GM12878 (cell line): Measurements from ENCODE around the gene TMUB2. TPM values are rescaled to one million over a fixed set of nuclear protein-coding genes. Genes with fewer than 3 reads are reported as not detected.

Experiments used
- ATAC-seq: fragments of 200-7000 bp; cut with Tn5 transposase; 3 replicates; pipeline ENCODE4 v1.9.1; 2020; ENCODE audit warnings: mild to moderate bottlenecking, moderate library complexity
- BruUV-seq: library from RNA; stranded (reverse); fragments of 400-500 nt; replicated peaks from 2 replicates; lab custom pipeline; 2021; lab: Mats Ljungman, UMichigan
- CTCF ChIA-PET: fragments of 300-600 bp; sonication (Branson Sonifier 250); formaldehyde crosslinking; extraction: SDS; loops from one replicate; lab custom pipeline; 2021; ENCODE audit warnings: inconsistent platforms; lab: Yijun Ruan, JAX
- POLR2A ChIA-PET: fragments of 350-600 bp; formaldehyde crosslinking; extraction: SDS; loops from one replicate; lab custom pipeline; 2021; ENCODE audit warnings: inconsistent platforms; lab: Charles Lee
- RAD21 ChIA-PET: fragments of 300-600 bp; sonication (Branson Sonifier 250); formaldehyde crosslinking; loops from one replicate; lab custom pipeline; 2023; ENCODE audit warnings: antibody characterized with exemption; ENCODE audit not compliant: unreplicated experiment; lab: Charles Lee
- SMC1A ChIA-PET: fragments of 300-600 bp; sonication (Branson Sonifier 250); formaldehyde crosslinking; loops from one replicate; lab custom pipeline; 2023; ENCODE audit not compliant: unreplicated experiment, uncharacterized antibody; lab: Charles Lee
- DNase-seq: peaks from one replicate; pipeline ENCODE4 v3.0.0-alpha.2; 2011; ENCODE audit warnings: low read depth, low spot score
- FAIRE-seq: peaks from 3 replicates; lab custom pipeline; 2011; peaks lifted over from hg19 to GRCh38; lab: Jason Lieb, UNC
- H2AFZ ChIP-seq: 2 replicates; pipeline ENCODE4 v1.6.0; 2011; ENCODE audit warnings: low read depth, low read length, control low read depth; ENCODE audit not compliant: control insufficient read depth
- H3K27ac ChIP-seq: 2 replicates; pipeline ENCODE4 v1.5.1; 2011; ENCODE audit warnings: control low read depth; ENCODE audit not compliant: control insufficient read depth, insufficient read depth
- H3K27me3 ChIP-seq, 2 experiments: replicated peaks in 1 of 2; 2 replicates each; pipeline versions ENCODE4 v1.6.0 to v1.6.1; 2011; ENCODE audit warnings: low read length in 1 of 2; ENCODE audit not compliant: control insufficient read depth in 2 of 2, insufficient read depth in 2 of 2
- H3K36me3 ChIP-seq, 2 experiments: 2 replicates each; pipeline ENCODE4 v1.5.1; 2011; ENCODE audit warnings: low read length in 1 of 2; ENCODE audit not compliant: control insufficient read depth in 2 of 2, insufficient read depth in 2 of 2
- H3K4me1 ChIP-seq: 2 replicates; pipeline ENCODE4 v1.6.1; 2011; ENCODE audit warnings: mild to moderate bottlenecking, low read length, moderate library complexity, mixed read lengths; ENCODE audit not compliant: control insufficient read depth, insufficient read depth
- H3K4me2 ChIP-seq: 2 replicates; pipeline ENCODE4 v1.6.0; 2011; ENCODE audit warnings: control low read depth; ENCODE audit not compliant: control insufficient read depth, insufficient read depth
- H3K4me3 ChIP-seq: fragments of 200-600 bp; sonication (generic); 2 replicates; pipeline ENCODE4 v1.5.1; 2016
- H3K79me2 ChIP-seq: 2 replicates; pipeline ENCODE4 v1.6.0; 2011; ENCODE audit warnings: low read length; ENCODE audit not compliant: control insufficient read depth, insufficient read depth
- H3K9ac ChIP-seq: 2 replicates; pipeline ENCODE4 v1.8.0; 2011; ENCODE audit warnings: low read length, control low read depth, mixed read lengths; ENCODE audit not compliant: control insufficient read depth, insufficient read depth
- H3K9me3 ChIP-seq: replicated peaks from 3 replicates; pipeline ENCODE4 v1.5.1; 2011; ENCODE audit warnings: mild to moderate bottlenecking, low read length; ENCODE audit not compliant: control insufficient read depth, insufficient read depth
- H4K20me1 ChIP-seq: 2 replicates; pipeline ENCODE4 v1.6.0; 2011; ENCODE audit not compliant: control insufficient read depth, insufficient read depth
- ATF7 ChIP-seq: fragments of 450-650 bp; IDR thresholded peaks from 2 replicates; pipeline ENCODE4 v1.6.1; 2016; ENCODE audit warnings: low read depth, mild to moderate bottlenecking
- BACH1 ChIP-seq: fragments of 450-650 bp; IDR thresholded peaks from 2 replicates; pipeline ENCODE4 v1.6.1; 2017; ENCODE audit warnings: mild to moderate bottlenecking, borderline replicate concordance
- CREB1 ChIP-seq: IDR thresholded peaks from 2 replicates; pipeline ENCODE4 v1.6.1; 2012; ENCODE audit warnings: low read depth, mild to moderate bottlenecking, inconsistent platforms
- CREM ChIP-seq: IDR thresholded peaks from 2 replicates; pipeline ENCODE4 v1.6.1; 2014; ENCODE audit warnings: antibody characterized with exemption, low read depth
- GATAD2B ChIP-seq: fragments of 450-650 bp; conservative IDR thresholded peaks from 2 replicates; pipeline ENCODE4 v1.6.1; 2017; ENCODE audit warnings: low read depth, mild to moderate bottlenecking, moderate library complexity
- HDAC6 ChIP-seq: fragments of 200-600 bp; sonication (generic); IDR thresholded peaks from one replicate; pipeline ENCODE4 v1.8.0; 2017; ENCODE audit warnings: antibody characterized with exemption; ENCODE audit not compliant: unreplicated experiment
- NR2F1 ChIP-seq: fragments of 450-650 bp; conservative IDR thresholded peaks from 2 replicates; pipeline ENCODE4 v1.6.1; 2017; ENCODE audit warnings: mild to moderate bottlenecking
- RELA ChIP-seq: fragments of 450-650 bp; IDR thresholded peaks from 2 replicates; pipeline ENCODE4 v1.8.0; 2014; ENCODE audit warnings: borderline replicate concordance; ENCODE audit not compliant: partially characterized antibody
- SREBF1 ChIP-seq: IDR thresholded peaks from 2 replicates; pipeline ENCODE4 v1.6.1; 2012; ENCODE audit warnings: mild to moderate bottlenecking, low read length
- STAT3 ChIP-seq: IDR thresholded peaks from 2 replicates; pipeline ENCODE4 v1.6.1; 2011; ENCODE audit warnings: low read depth, low read length, improper control_type of control experiment
- TARDBP ChIP-seq: IDR thresholded peaks from 2 replicates; pipeline ENCODE4 v1.6.1; 2016; ENCODE audit warnings: borderline replicate concordance
- TCF3 ChIP-seq: IDR thresholded peaks from 2 replicates; pipeline ENCODE4 v1.6.1; 2012; ENCODE audit warnings: low read depth, mild to moderate bottlenecking, low read length, borderline replicate concordance; ENCODE audit not compliant: insufficient read depth
- YY1 ChIP-seq: IDR thresholded peaks from 2 replicates; pipeline ENCODE4 v1.6.1; 2011; ENCODE audit warnings: low read depth, mild to moderate bottlenecking, low read length
- ZNF207 ChIP-seq: fragments of 450-650 bp; IDR thresholded peaks from 2 replicates; pipeline ENCODE4 v1.6.1; 2014; ENCODE audit warnings: antibody characterized with exemption, mild to moderate bottlenecking, borderline replicate concordance
- ZNF384 ChIP-seq: IDR thresholded peaks from 2 replicates; pipeline ENCODE4 v1.6.1; 2012; ENCODE audit warnings: low read depth, mild to moderate bottlenecking, low read length, improper control_type of control experiment, borderline replicate concordance
- WGBS: methylation state at CpG from one replicate; pipeline ENCODE4 v1.1.6; 2016; ENCODE audit warnings: low lambda C conversion rate; ENCODE audit not compliant: insufficient replicate concordance, insufficient coverage; ENCODE audit errors: missing lambda C conversion rate; 5-methylcytosine and 5-hydroxymethylcytosine counted together
- in situ Hi-C: fragments of 300-500 bp; cut with MboI; formaldehyde crosslinking; loops from 9 replicates; pipeline ENCODE4 v1.14.3; 2018; ENCODE audit warnings: mixed read lengths
- intact Hi-C: fragments of 100-400 bp; cut with micrococcal nuclease; formaldehyde crosslinking; loops from one replicate; pipeline ENCODE4 v1.14.2; 2022; ENCODE audit not compliant: unreplicated experiment
- polyA plus RNA-seq, 11 experiments: library from polyadenylated mRNA; depleted of rRNA in 4 of 11; unstranded in 6 of 11; stranded (reverse) in 5 of 11; fragments of >200 nt; fragmentation: Nextera tagmentation in 4 of 11; fragmentation: Illumina TruSeq in 1 of 11; extraction: Ambion mirVana in 4 of 11; extraction: Trizol in 1 of 11; gene quantifications; 1 replicate in 1 of 11; 2 replicates in 10 of 11; pipeline versions ENCODE4 v1.2.1 to v1.2.3, GENCODE V29; 2011 to 2016; ENCODE audit warnings: inconsistent platforms in 2 of 11, missing spikeins in 2 of 11, low read depth in 1 of 11
- total RNA-seq, 4 experiments: library from RNA; depleted of rRNA in 3 of 4; stranded (reverse); fragments of >200 nt in 3 of 4; fragmentation: Illumina TruSeq in 1 of 4; extraction: Trizol in 1 of 4; gene quantifications; 2 replicates each; pipeline versions ENCODE4 v1.2.1 to v1.2.3, GENCODE V29; 2013 to 2021
- TF ChIP-seq, protein P1 (sequence below): IDR thresholded peaks from 2 replicates; pipeline ENCODE4 v1.6.1; 2011; ENCODE audit warnings: low read depth, low read length, improper control_type of control experiment, borderline replicate concordance
- TF ChIP-seq, protein P2 (sequence below): fragments of 450-650 bp; IDR thresholded peaks from 2 replicates; pipeline ENCODE4 v1.6.1; 2018; ENCODE audit warnings: borderline replicate concordance, mild to moderate bottlenecking; ENCODE audit not compliant: partially characterized antibody
- TF ChIP-seq, protein P3 (sequence below): fragments of 450-650 bp; conservative IDR thresholded peaks from 2 replicates; pipeline ENCODE4 v1.6.1; 2017; ENCODE audit warnings: mild to moderate bottlenecking, moderate library complexity

Gene TMUB2
- total and polyA plus RNA-seq, 10 of the 15 experiments (the other 5 are each of a cell fraction or from before 2014, with no cell fraction given): 4.3 to 34.0 (median 20.0) TPM

DNA sequence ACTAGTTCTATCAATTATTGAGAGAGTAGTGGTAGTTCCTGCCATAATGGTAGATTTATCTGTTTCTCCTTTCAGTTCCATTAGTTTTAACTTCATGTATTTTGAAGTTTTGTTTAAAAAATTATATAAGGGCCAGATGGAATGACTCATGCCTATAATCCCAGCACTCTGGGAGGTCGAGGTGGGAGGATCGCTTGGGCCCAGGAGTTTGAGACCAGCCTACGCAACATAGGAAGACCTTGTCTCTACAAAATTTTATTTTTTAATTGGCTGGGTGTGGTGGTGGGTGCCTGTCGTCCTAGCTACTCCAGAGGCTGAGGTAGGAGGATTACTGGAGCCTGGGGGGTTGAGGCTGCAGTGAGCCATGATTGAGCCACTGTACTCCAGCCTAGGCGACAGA, 46.8 kb downstream of the TMUB2 start:
- SMC1A ChIA-PET: no interaction called here
- in situ Hi-C loops: no loop called here

More for the DNA sequence above, 46.8 kb downstream of the TMUB2 start:
- no TSS peak for BruUV-seq
- Histone ChIP-seq H3K9me3 (no peaks in the 10 kb centered on the region), H3K4me3 (no peak overlapping the region), H3K9ac (no peak overlapping the region), H3K4me2 (no peak overlapping the region), H3K36me3 (no peaks in the 10 kb centered on the region), H2AFZ (no peak overlapping the region), H4K20me1 (no peaks in the 10 kb centered on the region), H3K27ac (no peak overlapping the region), H3K79me2 (no peaks in the 10 kb centered on the region), H3K4me1 (peaks cover 23% of the 10 kb centered on the region), H3K27me3 (no peaks in the 10 kb centered on the region)
- POLR2A ChIA-PET: no interaction called here
- intact Hi-C loops: no loop called here
- RAD21 ChIA-PET: no interaction called here
- no peak for TF ChIP-seq ZNF384
- no peak for TF ChIP-seq GATAD2B
- TF ChIP-seq, protein P1, sequence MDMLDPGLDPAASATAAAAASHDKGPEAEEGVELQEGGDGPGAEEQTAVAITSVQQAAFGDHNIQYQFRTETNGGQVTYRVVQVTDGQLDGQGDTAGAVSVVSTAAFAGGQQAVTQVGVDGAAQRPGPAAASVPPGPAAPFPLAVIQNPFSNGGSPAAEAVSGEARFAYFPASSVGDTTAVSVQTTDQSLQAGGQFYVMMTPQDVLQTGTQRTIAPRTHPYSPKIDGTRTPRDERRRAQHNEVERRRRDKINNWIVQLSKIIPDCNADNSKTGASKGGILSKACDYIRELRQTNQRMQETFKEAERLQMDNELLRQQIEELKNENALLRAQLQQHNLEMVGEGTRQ: no peak
- TF ChIP-seq NR2F1: no peak
- TF ChIP-seq HDAC6: no peak
- no peak for TF ChIP-seq BACH1
- TF ChIP-seq, protein P2, sequence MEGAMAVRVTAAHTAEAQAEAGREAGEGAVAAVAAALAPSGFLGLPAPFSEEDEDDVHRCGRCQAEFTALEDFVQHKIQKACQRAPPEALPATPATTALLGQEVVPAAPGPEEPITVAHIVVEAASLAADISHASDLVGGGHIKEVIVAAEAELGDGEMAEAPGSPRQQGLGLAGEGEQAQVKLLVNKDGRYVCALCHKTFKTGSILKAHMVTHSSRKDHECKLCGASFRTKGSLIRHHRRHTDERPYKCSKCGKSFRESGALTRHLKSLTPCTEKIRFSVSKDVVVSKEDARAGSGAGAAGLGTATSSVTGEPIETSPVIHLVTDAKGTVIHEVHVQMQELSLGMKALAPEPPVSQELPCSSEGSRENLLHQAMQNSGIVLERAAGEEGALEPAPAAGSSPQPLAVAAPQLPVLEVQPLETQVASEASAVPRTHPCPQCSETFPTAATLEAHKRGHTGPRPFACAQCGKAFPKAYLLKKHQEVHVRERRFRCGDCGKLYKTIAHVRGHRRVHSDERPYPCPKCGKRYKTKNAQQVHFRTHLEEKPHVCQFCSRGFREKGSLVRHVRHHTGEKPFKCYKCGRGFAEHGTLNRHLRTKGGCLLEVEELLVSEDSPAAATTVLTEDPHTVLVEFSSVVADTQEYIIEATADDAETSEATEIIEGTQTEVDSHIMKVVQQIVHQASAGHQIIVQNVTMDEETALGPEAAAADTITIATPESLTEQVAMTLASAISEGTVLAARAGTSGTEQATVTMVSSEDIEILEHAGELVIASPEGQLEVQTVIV: no peak
- no peak for TF ChIP-seq SREBF1
- no peak for TF ChIP-seq YY1
- no peak for TF ChIP-seq ATF7
- TF ChIP-seq, protein P3, sequence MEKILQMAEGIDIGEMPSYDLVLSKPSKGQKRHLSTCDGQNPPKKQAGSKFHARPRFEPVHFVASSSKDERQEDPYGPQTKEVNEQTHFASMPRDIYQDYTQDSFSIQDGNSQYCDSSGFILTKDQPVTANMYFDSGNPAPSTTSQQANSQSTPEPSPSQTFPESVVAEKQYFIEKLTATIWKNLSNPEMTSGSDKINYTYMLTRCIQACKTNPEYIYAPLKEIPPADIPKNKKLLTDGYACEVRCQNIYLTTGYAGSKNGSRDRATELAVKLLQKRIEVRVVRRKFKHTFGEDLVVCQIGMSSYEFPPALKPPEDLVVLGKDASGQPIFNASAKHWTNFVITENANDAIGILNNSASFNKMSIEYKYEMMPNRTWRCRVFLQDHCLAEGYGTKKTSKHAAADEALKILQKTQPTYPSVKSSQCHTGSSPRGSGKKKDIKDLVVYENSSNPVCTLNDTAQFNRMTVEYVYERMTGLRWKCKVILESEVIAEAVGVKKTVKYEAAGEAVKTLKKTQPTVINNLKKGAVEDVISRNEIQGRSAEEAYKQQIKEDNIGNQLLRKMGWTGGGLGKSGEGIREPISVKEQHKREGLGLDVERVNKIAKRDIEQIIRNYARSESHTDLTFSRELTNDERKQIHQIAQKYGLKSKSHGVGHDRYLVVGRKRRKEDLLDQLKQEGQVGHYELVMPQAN: no peak
- TF ChIP-seq ZNF207: no peak
- TF ChIP-seq CREM: no peak
- no peak for TF ChIP-seq TCF3
- no peak for TF ChIP-seq TARDBP
- no peak for TF ChIP-seq CREB1
- no peak for TF ChIP-seq STAT3
- TF ChIP-seq RELA: no peak
- no peak for FAIRE-seq
- CTCF ChIA-PET: no interaction called here
- DNase-seq: no peak
- no peak for ATAC-seq
- WGBS: 58% methylated on average over 5 of the region's 5 CpGs
